Prostate gland (tissue), 1 donor: ENCODE results near the gene SCYL1.

ENCODE experiments used
- POLR2A ChIP-seq: fragments of 450-650 bp; IDR thresholded peaks from one replicate; pipeline ENCODE4 v1.6.1; 2016; ENCODE audit warnings: antibody characterized with exemption, mild to moderate bottlenecking
- POLR2AphosphoS5 ChIP-seq: sonication (generic); formaldehyde crosslinking; IDR thresholded peaks from one replicate; pipeline ENCODE4 v1.6.1; 2017; ENCODE audit warnings: antibody characterized with exemption

- no peak for TF ChIP-seq POLR2AphosphoS5
- TF ChIP-seq POLR2A: no peak
Observed at GRCh38 chr11:65489706-65490320, 35.1 kb upstream of the SCYL1 start.
